ENCODE measurements around the gene HOXB4. TPM values are rescaled to one million over a fixed set of nuclear protein-coding genes. Genes with fewer than 3 reads are reported as not detected.

Gene HOXB4
- total RNA-seq, 2 donors from 2014 or later, result 5.0 to 6.9 TPM

- no peak for DNase-seq (ENCODE audit: low spot score)
- intact Hi-C loops (cut with DNase I), result no loop called here
Observed at GRCh38 chr17:48615963-48616716, 38.0 kb upstream of the HOXB4 start.

- intact Hi-C loops (cut with DNase I), result no loop called here
Observed at GRCh38 chr17:48615047-48615962, 37.2 kb upstream of the HOXB4 start, which contains the start of gene HOXB8. Gene HOXB8, minus strand, starts transcription at chr17:48615292. Its CDS starts 588 bp downstream, at chr17:48614704.

GRCh38 chr17:48613862-48614694 is 35.9 kb upstream of the HOXB4 start:
- intact Hi-C loops (cut with DNase I), result no loop called here
- no peak for DNase-seq (ENCODE audit: low spot score)

More at GRCh38 chr17:48615047-48615962, 37.2 kb upstream of the HOXB4 start, which contains the start of gene HOXB8:
- DNase-seq (ENCODE audit: low spot score), result no peak

- intact Hi-C loops (cut with DNase I), result no loop called here
- DNase-seq (ENCODE audit: low spot score), result no peak
Observed at GRCh38 chr17:48612854-48613691, 34.9 kb upstream of the HOXB4 start.

- DNase-seq (ENCODE audit: low spot score), result no peak
- intact Hi-C loops (cut with DNase I), result no loop called here
Observed at GRCh38 chr17:48612456-48612853, 34.3 kb upstream of the HOXB4 start.

- intact Hi-C loops (cut with DNase I), result no loop called here
- DNase-seq (ENCODE audit: low spot score), result no peak
Observed at GRCh38 chr17:48611681-48612455, 33.7 kb upstream of the HOXB4 start.

GRCh38 chr17:48611213-48611612 is 33.1 kb upstream of the HOXB4 start:
- DNase-seq (ENCODE audit: low spot score), result no peak
- intact Hi-C loops (cut with DNase I), result no loop called here

- intact Hi-C loops (cut with DNase I), result no loop called here
Observed at GRCh38 chr17:48610282-48611211, 32.4 kb upstream of the HOXB4 start, which contains the start of gene HOXB7. Gene HOXB7, minus strand, starts transcription at chr17:48611017. Its CDS starts 99 bp downstream, at chr17:48610918.

GRCh38 chr17:48609759-48610281 is 31.7 kb upstream of the HOXB4 start:
- intact Hi-C loops (cut with DNase I), result no loop called here
- no peak for DNase-seq (ENCODE audit: low spot score)

More at GRCh38 chr17:48610282-48611211, 32.4 kb upstream of the HOXB4 start, which contains the start of gene HOXB7:
- peak; percentile 94 for DNase-seq (ENCODE audit: low spot score)

GRCh38 chr17:48609033-48609432 is 30.9 kb upstream of the HOXB4 start:
- DNase-seq (ENCODE audit: low spot score), result no peak
- intact Hi-C loops (cut with DNase I), result no loop called here

- no peak for DNase-seq (ENCODE audit: low spot score)
- intact Hi-C loops (cut with DNase I), result no loop called here
Observed at GRCh38 chr17:48608494-48608834, 30.3 kb upstream of the HOXB4 start.

GRCh38 chr17:48606892-48607614 is 28.9 kb upstream of the HOXB4 start:
- intact Hi-C loops (cut with DNase I), result no loop called here
- DNase-seq (ENCODE audit: low spot score), result no peak

- intact Hi-C loops (cut with DNase I), result no loop called here
- DNase-seq (ENCODE audit: low spot score), result no peak
Observed at GRCh38 chr17:48605991-48606891, 28.1 kb upstream of the HOXB4 start.

GRCh38 chr17:48605409-48605919 is 27.3 kb upstream of the HOXB4 start:
- intact Hi-C loops (cut with DNase I), result no loop called here
- DNase-seq (ENCODE audit: low spot score), result no peak
